Panc1 (cell line): Measurements from ENCODE around the gene CHAF1A. TPM values are rescaled to one million over a fixed set of nuclear protein-coding genes. Genes with fewer than 3 reads are reported as not detected.

ENCODE experiments used
- ATAC-seq: fragments of 200-7000 bp; cut with Tn5 transposase; 2 replicates; pipeline ENCODE4 v1.9.1; 2020; ENCODE audit warnings: mild to moderate bottlenecking, moderate library complexity
- BruUV-seq: library from RNA; stranded (reverse); fragments of 400-500 nt; replicated peaks from 2 replicates; lab custom pipeline; 2021; lab: Mats Ljungman, UMichigan
- CTCF ChIA-PET: fragments of 300-600 bp; sonication (Branson Sonifier 250); formaldehyde crosslinking; loops from one replicate; lab custom pipeline; 2022; ENCODE audit warnings: antibody characterized with exemption; lab: Charles Lee
- POLR2A ChIA-PET: fragments of 300-600 bp; sonication (Branson Sonifier 250); formaldehyde crosslinking; loops from one replicate; lab custom pipeline; 2022; ENCODE audit warnings: antibody characterized with exemption; lab: Charles Lee
- DNase-seq: peaks from one replicate; pipeline ENCODE4 v3.0.0-alpha.2; 2010; ENCODE audit warnings: low read depth, low spot score
- H3K27ac ChIP-seq: 2 replicates; pipeline ENCODE4 v1.5.1; 2011; ENCODE audit warnings: mild to moderate bottlenecking, low read length, inconsistent platforms
- H3K27me3 ChIP-seq: fragments of 200-500 bp; sonication (Bioruptor generic); 2 replicates; pipeline ENCODE4 v1.6.0; 2014; ENCODE audit warnings: low read length, inconsistent platforms; ENCODE audit not compliant: control insufficient read depth, insufficient read depth
- H3K36me3 ChIP-seq: fragments of 200-500 bp; sonication (Bioruptor generic); 2 replicates; pipeline ENCODE4 v1.5.1; 2014; ENCODE audit warnings: inconsistent platforms, mild to moderate bottlenecking, low read length, moderate library complexity; ENCODE audit not compliant: control insufficient read depth, insufficient read depth
- H3K4me1 ChIP-seq: 2 replicates; pipeline ENCODE4 v1.5.1; 2011; ENCODE audit warnings: inconsistent platforms, mild to moderate bottlenecking, low read length, moderate library complexity; ENCODE audit not compliant: control insufficient read depth, insufficient read depth
- H3K4me3 ChIP-seq, 2 experiments: 2 replicates each; pipeline ENCODE4 v1.5.1; 2011 to 2012; ENCODE audit warnings: low read depth in 2 of 2, low read length in 2 of 2, mild to moderate bottlenecking in 2 of 2, inconsistent platforms in 1 of 2, moderate library complexity in 1 of 2
- H3K9me3 ChIP-seq: fragments of 200-500 bp; sonication (Bioruptor generic); 2 replicates; pipeline ENCODE4 v1.5.1; 2014; ENCODE audit warnings: low read depth, mild to moderate bottlenecking, inconsistent platforms, low read length, moderate library complexity; ENCODE audit not compliant: control insufficient read depth, insufficient read depth
- CTCF ChIP-seq: fragments of 450-650 bp; IDR thresholded peaks from 2 replicates; pipeline ENCODE4 v1.5.1; 2017; ENCODE audit warnings: mild to moderate bottlenecking
- POLR2AphosphoS5 ChIP-seq: IDR thresholded peaks from 2 replicates; pipeline ENCODE4 v1.6.1; 2012; ENCODE audit warnings: mild to moderate bottlenecking, low read depth, low read length, moderate library complexity
- SIN3A ChIP-seq: IDR thresholded peaks from 2 replicates; pipeline ENCODE4 v1.6.1; 2012; ENCODE audit warnings: low read depth, mild to moderate bottlenecking, low read length, moderate library complexity, borderline replicate concordance; ENCODE audit not compliant: insufficient read depth
- TCF7L2 ChIP-seq: IDR thresholded peaks from 2 replicates; pipeline ENCODE4 v1.6.1; 2011; ENCODE audit warnings: mild to moderate bottlenecking, low read depth, low read length, inconsistent platforms
- in situ Hi-C: cut with HindIII; loops from 2 replicates; pipeline ENCODE4 v1.10.0; 2016; ENCODE audit warnings: low sequenced_read_pairs, low pct_unique_long_range_greater_than_20kb
- intact Hi-C: fragments of 100-400 bp; cut with micrococcal nuclease; formaldehyde crosslinking; loops from one replicate; pipeline ENCODE4 v1.10.0; 2022; ENCODE audit not compliant: unreplicated experiment
- total RNA-seq: library from RNA; stranded (reverse); gene quantifications from one replicate; pipeline ENCODE4 v1.2.1, GENCODE V29; 2021; ENCODE audit not compliant: unreplicated experiment
- TF ChIP-seq, protein P1 (sequence below), 2 experiments: IDR thresholded peaks; 2 replicates each; pipeline ENCODE4 v1.6.1; 2011 to 2012; ENCODE audit warnings: low read depth in 2 of 2, control low read depth in 1 of 2, low read length in 1 of 2, mild to moderate bottlenecking in 1 of 2, moderate library complexity in 1 of 2; ENCODE audit not compliant: insufficient read depth in 1 of 2

Gene CHAF1A
- total RNA-seq, 1 experiment from 2014 or later: 45.4 TPM

GRCh38 chr19:4415352-4415751 is 12.9 kb downstream of the CHAF1A start:
- intact Hi-C loops: no loop called here
- H3K4me1 ChIP-seq: no peaks in the 10 kb centered on the region
- H3K27me3 ChIP-seq: no peaks in the 10 kb centered on the region
- TF ChIP-seq POLR2AphosphoS5: no peak
- TF ChIP-seq SIN3A: no peak
- TF ChIP-seq TCF7L2: no peak
- no peak for TF ChIP-seq CTCF
- TF ChIP-seq, protein P1, sequence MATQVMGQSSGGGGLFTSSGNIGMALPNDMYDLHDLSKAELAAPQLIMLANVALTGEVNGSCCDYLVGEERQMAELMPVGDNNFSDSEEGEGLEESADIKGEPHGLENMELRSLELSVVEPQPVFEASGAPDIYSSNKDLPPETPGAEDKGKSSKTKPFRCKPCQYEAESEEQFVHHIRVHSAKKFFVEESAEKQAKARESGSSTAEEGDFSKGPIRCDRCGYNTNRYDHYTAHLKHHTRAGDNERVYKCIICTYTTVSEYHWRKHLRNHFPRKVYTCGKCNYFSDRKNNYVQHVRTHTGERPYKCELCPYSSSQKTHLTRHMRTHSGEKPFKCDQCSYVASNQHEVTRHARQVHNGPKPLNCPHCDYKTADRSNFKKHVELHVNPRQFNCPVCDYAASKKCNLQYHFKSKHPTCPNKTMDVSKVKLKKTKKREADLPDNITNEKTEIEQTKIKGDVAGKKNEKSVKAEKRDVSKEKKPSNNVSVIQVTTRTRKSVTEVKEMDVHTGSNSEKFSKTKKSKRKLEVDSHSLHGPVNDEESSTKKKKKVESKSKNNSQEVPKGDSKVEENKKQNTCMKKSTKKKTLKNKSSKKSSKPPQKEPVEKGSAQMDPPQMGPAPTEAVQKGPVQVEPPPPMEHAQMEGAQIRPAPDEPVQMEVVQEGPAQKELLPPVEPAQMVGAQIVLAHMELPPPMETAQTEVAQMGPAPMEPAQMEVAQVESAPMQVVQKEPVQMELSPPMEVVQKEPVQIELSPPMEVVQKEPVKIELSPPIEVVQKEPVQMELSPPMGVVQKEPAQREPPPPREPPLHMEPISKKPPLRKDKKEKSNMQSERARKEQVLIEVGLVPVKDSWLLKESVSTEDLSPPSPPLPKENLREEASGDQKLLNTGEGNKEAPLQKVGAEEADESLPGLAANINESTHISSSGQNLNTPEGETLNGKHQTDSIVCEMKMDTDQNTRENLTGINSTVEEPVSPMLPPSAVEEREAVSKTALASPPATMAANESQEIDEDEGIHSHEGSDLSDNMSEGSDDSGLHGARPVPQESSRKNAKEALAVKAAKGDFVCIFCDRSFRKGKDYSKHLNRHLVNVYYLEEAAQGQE (IDR thresholded peaks at IDR 0.05; ENCODE audit: insufficient read depth in 1 of 2, low read depth in 2 of 2, low read length in 1 of 2): no peak
- no peaks in the 10 kb centered on the region for H3K9me3 ChIP-seq
- no TSS peak for BruUV-seq
- ChIA-PET CTCF (no interaction called here), POLR2A (no interaction called here)
- in situ Hi-C loops: no loop called here
- no peak overlapping the region for H3K27ac ChIP-seq
- H3K36me3 ChIP-seq: peaks cover 4% of the 10 kb centered on the region; the same call in 1 of the 2 replicates
- no peak overlapping the region for H3K4me3 ChIP-seq
- ATAC-seq (no peak), DNase-seq (no peak)

DNA sequence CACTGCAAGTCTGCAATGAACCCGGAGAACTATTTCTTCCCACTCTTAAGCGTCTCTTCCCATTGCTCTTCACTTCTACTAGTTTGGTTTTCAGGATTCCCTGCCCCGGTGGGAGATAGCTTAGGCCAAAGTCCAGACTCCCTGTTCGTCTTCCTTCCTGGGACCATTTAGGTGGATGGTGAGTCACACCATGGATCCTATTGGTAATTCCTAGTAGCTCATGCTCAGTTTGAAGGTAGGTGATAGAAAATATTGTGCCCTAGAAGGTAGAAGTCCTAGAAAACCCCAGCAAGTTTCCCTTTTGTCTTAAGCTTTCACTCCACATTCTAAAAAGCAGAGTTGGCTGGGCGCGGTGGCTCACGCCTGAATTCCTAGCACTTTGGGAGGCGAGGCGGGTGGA is 13.8 kb downstream of the CHAF1A start:
- Histone ChIP-seq H3K4me3 (no peak overlapping the region), H3K27ac (no peak overlapping the region), H3K9me3 (no peaks in the 10 kb centered on the region), H3K4me1 (no peaks in the 10 kb centered on the region), H3K27me3 (no peaks in the 10 kb centered on the region), H3K36me3 (peaks cover 4% of the 10 kb centered on the region; the same call in 1 of the 2 replicates)
- TF ChIP-seq, protein P1 (IDR thresholded peaks at IDR 0.05; ENCODE audit: insufficient read depth in 1 of 2, low read depth in 2 of 2, low read length in 1 of 2): no peak
- TF ChIP-seq CTCF: no peak
- ChIA-PET CTCF (no interaction called here), POLR2A (interaction anchor here (1.0 kb wide), 1 partner anchor 10 kb away, joined by 3 read pairs; no protein-coding TSS in a partner anchor)
- intact Hi-C loops (no loop called here), in situ Hi-C loops (no loop called here)
- ATAC-seq (no peak), DNase-seq (no peak)
- BruUV-seq: no TSS peak
